T-helper 22 cell (primary cell): Measurements from ENCODE around the gene OR8B3.
"Not testable (repeated sequence)": the region's sequence is repeated elsewhere in the genome, so short reads cannot be mapped to it uniquely, and the experiment has no call there.

Source experiments
- DNase-seq: peaks from one replicate; pipeline ENCODE4 v3.0.0-alpha.2; 2020; ENCODE audit warnings: low read depth

OR8B3 gene

DNA sequence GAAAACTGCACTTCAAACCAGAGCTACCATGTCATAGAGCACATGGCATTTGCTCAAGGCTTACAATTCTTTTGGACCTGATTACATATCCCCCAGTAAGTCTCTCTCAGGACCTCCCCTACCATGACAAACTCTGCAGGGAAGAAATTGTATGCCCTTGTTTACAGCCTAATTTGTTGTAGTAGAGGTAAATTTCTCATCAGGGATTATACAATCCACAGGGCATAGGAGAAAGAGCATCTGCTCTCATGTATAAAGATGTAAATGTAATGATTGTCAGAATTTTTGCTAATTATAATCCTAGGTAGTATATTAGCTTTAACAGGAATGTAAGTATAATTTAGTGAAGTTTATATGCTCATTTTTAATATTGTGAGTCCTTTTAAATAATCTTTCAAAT lies at the start of gene OR8B3:
Gene OR8B3, minus strand, starts transcription at position 101 of the 400 bp plus-strand sequence. CDS start 1,673 bp downstream, outside the sequence.
- no peak for DNase-seq

- DNase-seq = no peak
Observed at GRCh38 chr11:124446916-124447315, 48.1 kb upstream of the OR8B3 start.

- DNase-seq = no peak
Observed at GRCh38 chr11:124445646-124446150, 46.9 kb upstream of the OR8B3 start, which contains the start of gene OR8B8. OR8B8 (minus strand) TSS chr11:124445696; CDS start chr11:124441085, 4,611 bp downstream.

DNA sequence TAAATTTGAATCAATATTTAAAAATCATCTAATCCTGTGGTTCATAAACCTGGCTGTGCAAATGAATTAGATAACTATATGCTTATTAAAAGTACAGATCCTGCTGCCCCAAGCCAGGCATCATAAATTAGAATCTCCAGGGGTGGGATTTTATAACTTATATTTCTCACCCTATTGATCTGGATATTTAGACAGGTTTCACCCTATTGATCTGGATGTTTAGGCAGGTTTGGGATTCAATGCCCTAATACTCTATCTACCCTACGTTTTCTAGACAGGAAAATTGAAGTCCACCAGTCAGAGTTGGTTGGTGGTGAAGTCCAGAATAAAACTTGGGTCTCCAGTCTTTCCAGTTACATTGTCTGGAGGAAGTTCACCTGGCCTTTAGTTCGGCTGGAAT lies 44.0 kb upstream of the OR8B3 start:
- no peak for DNase-seq

- DNase-seq = no peak
Observed at GRCh38 chr11:124442442-124442841, 43.6 kb upstream of the OR8B3 start.

DNA sequence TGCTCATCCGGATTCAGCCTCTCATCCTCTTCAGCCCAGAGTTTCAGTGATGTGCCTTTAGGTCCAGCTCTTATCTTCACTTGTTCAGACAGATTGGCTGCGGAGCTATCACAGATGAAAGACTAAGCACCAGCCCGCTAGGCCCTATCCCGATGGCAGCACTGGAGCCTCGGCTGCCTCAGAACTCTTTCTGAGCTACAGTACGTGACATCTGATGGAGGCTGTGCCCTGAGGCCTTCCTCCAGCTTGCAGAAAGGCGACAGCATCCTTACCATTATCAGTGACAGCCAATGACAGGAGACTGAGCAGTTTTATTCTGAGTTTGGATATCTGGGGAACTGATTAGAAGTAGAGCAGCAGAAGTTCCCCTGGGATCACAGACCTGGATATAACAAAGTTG lies 42.7 kb upstream of the OR8B3 start:
- no peak for DNase-seq

DNA sequence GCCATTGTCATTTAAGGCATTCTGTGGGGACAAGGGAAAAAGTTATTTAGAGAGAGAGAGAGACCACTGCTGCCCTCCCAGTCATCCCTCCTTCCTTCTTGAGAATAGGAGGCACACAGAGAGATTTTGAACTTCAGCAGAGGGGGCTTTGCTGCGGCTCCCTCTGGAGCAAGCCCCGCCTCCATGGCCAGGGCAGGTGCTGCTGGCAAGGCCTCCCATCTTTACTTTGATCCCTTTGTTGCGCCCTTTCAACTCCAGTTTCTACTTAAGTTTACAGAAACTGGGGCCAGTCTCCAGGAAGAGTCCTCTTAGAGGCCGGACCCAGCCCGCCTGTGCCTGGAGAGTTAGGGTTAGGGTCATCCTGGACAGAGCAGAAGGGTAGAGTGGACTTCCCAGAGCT lies 42.3 kb upstream of the OR8B3 start:
- DNase-seq = no peak

GRCh38 chr11:124440608-124441007 lies 41.8 kb upstream of the OR8B3 start:
- DNase-seq = no peak

GRCh38 chr11:124434699-124435098 lies 35.9 kb upstream of the OR8B3 start:
- no peak for DNase-seq

DNA sequence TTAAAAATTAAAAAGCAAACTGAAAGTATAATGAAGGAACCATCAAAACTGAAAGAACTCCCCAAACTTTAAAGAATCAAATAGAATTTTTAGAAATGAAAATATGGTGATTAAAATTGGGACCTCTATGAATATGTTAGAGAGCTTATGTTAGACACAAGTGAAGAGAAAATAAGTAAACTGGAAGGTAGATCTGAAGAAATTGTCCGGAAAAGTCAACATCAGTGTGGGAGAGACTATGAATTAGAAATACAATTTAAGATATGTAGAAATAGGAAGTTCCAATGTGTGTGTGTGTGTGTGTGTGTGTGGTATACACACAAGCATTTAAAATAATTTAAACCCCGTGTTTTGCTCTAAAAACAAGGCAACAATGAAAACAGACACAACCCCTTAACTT lies 30.8 kb upstream of the OR8B3 start:
- no peak for DNase-seq

GRCh38 chr11:124424384-124424921 lies 25.6 kb upstream of the OR8B3 start, which contains the start of gene OR8B4:
OR8B4 (minus strand) TSS chr11:124424871; CDS start chr11:124424871, 0 bp downstream.
- no peak for DNase-seq

DNA sequence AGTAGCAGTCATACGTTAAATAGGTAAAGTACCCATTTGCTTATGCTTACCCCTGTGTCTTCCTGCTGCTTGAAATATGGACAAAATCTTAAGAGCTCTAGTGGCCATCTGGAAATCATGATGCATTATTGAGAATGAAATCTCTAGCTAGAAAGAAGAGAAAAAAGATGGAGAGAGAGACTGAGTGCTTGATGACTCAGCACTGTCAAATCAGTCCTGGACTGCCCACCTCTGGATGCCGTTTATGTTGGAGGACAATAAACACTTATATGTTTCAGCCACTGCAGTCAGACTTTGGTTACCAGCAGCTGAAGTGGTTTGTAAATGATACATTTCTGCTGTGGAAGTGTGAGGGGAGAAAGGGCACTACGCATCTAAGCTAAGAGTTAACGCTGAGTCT lies 22.2 kb upstream of the OR8B3 start:
- DNase-seq = no peak

DNA sequence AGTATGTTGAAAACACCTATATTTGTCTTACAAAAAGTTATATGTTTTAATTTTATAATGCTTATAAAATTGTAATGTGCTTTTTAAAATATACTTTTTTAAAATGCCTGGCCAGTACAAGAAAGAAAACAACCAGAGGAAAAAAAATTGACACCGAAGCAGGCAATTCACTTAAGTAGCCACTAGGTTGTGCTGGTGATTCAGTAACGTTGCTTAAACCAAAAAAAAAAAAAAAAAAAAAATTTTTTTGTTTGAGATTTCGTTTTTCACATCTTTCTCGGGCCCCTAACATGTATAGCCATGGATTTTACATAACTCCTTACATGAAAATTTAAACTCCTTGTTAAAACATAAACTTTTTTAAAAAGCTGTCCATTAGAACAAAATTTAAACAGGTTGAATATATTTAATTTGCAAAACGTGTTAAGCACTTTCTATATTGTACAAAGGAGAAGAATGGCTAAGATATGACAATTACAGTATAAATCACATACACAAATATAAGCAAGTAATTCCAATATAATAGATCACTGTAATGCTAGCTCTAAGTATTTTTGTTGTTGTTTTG lies 16.6 kb upstream of the OR8B3 start:
- no peak for DNase-seq

- no peak for DNase-seq
Observed at GRCh38 chr11:124409906-124410305, 11.1 kb upstream of the OR8B3 start.

- no peak for DNase-seq
Observed at GRCh38 chr11:124405581-124405980, 6.8 kb upstream of the OR8B3 start.

- not testable (repeated sequence) for DNase-seq
Observed at GRCh38 chr11:124403186-124403585, 4.4 kb upstream of the OR8B3 start.

- no peak for DNase-seq
Observed at GRCh38 chr11:124402326-124402922, 3.6 kb upstream of the OR8B3 start.

- not testable (repeated sequence) for DNase-seq
Observed at GRCh38 chr11:124396847-124397246, 2.0 kb downstream of the OR8B3 start.

DNA sequence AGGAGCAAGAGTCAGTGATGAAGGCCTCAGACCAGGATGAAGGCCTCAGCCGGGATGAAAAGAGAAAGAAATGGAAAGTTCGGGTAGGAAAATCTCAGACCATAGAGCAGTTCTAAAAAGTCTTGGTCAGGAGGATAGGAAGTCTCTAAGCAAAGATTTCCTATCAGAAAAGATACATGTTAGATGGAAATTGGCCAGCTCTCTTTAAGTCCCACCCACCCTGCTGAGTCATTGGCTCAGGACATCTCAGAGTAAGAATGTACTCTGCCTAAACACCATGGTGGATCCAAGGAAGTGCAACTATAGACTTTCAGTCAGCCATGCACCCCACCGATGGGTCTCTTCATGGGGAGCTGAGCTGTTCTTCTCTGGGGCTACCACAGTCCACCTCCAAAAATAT lies 4.4 kb downstream of the OR8B3 start:
- no peak for DNase-seq

GRCh38 chr11:124384399-124384798 lies 14.4 kb downstream of the OR8B3 start, which contains the start of gene OR8B2:
OR8B2 (minus strand) TSS chr11:124384499; CDS start chr11:124383343, 1,156 bp downstream.
- no peak for DNase-seq

DNA sequence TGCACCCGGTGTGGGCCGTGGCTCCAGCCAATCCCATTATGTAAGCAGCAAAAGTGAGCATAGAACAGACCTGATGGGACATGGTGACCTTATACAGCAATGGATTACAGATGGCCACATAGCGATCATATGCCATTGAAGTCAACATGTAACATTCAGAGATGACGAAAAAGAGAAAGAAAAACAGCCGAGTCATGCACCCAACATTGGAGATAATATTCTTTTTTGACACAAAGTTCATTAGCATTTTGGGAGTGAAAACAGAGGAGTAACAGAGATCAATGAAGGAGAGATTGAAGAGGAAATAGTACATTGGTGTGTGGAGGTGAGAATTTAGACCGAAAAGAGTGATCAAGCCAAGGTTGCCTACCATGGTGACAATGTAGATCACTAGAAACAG lies 16.0 kb downstream of the OR8B3 start:
- not testable (repeated sequence) for DNase-seq

GRCh38 chr11:124380585-124380984 lies 18.2 kb downstream of the OR8B3 start:
- DNase-seq = no peak

GRCh38 chr11:124376280-124376679 lies 22.5 kb downstream of the OR8B3 start:
- no peak for DNase-seq
